ENCODE measurements around the gene WNT10A.

Gene WNT10A

GRCh38 chr2:218896501-218897393 lies 16.1 kb downstream of the WNT10A start:
- in situ Hi-C loops (cut with HindIII; ENCODE audit: low sequenced_read_pairs), result no loop called here
- no peak for DNase-seq (ENCODE audit: low read depth, low spot score)
- TF ChIP-seq CTCF (IDR thresholded peaks at IDR 0.05; ENCODE audit: low read depth, low read length), result no peak
- no peak overlapping the region for H3K4me3 ChIP-seq (ENCODE audit: low read depth, low read length)

GRCh38 chr2:218897394-218898108 lies 16.9 kb downstream of the WNT10A start:
- DNase-seq (ENCODE audit: low read depth, low spot score), result no peak
- TF ChIP-seq CTCF (IDR thresholded peaks at IDR 0.05; ENCODE audit: low read depth, low read length), result no peak
- H3K4me3 ChIP-seq (ENCODE audit: low read depth, low read length), result no peak overlapping the region
- in situ Hi-C loops (cut with HindIII; ENCODE audit: low sequenced_read_pairs), result no loop called here

- in situ Hi-C loops (cut with HindIII; ENCODE audit: low sequenced_read_pairs), result no loop called here
- peak; percentile 12 for DNase-seq (ENCODE audit: low read depth, low spot score)
- H3K4me3 ChIP-seq (ENCODE audit: low read depth, low read length), result no peak overlapping the region
- TF ChIP-seq CTCF (IDR thresholded peaks at IDR 0.05; ENCODE audit: low read depth, low read length), result peak; percentile 94
Observed at GRCh38 chr2:218898109-218898878, 17.6 kb downstream of the WNT10A start.

DNA sequence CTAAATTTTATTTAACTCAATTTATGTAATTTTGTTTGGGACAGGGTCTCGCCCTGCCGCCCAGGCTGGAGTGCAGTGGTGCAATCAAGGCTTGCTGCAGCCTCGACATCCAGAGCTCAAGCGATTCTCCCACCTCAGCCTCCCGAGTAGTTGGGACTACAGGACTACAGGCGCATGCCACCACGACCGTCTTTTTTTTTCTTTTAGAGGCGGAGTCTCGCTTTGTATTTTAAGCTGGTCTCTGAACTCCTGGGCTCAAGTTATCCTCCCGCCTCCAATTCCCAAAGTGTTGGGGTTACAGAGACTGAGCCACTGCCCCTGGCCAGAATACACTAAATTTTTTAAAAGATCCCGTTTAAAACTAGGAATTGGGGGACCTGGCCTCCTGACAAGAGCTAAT lies 18.5 kb downstream of the WNT10A start:
- no peak for TF ChIP-seq CTCF (IDR thresholded peaks at IDR 0.05; ENCODE audit: low read depth, low read length)
- DNase-seq (ENCODE audit: low read depth, low spot score), result no peak
- in situ Hi-C loops (cut with HindIII; ENCODE audit: low sequenced_read_pairs), result no loop called here
- no peak overlapping the region for H3K4me3 ChIP-seq (ENCODE audit: low read depth, low read length)

DNA sequence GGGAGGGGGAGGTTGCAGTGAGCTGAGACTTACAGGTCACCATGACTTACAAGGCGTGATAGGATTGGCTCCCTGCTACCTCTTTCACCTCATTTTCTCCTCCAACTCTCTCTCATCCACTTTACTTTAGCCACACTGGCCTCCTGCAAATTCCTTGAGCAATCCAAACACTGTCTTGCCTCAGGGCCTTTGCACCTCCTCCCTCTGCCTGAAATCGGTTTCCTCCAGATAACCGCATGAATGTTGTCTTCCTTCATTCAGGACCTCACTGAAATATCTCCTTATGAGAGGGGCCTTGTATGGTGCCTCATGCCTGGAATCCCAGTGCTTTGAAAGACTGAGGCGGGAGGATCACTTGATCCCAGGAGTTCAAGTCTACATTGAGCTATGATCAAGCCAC lies 21.8 kb downstream of the WNT10A start:
- in situ Hi-C loops (cut with HindIII; ENCODE audit: low sequenced_read_pairs), result no loop called here
- H3K4me3 ChIP-seq (ENCODE audit: low read depth, low read length), result no peak overlapping the region
- TF ChIP-seq CTCF (IDR thresholded peaks at IDR 0.05; ENCODE audit: low read depth, low read length), result no peak
- no peak for DNase-seq (ENCODE audit: low read depth, low spot score)

- no peak for TF ChIP-seq CTCF (IDR thresholded peaks at IDR 0.05; ENCODE audit: low read depth, low read length)
- in situ Hi-C loops (cut with HindIII; ENCODE audit: low sequenced_read_pairs), result no loop called here
- no peak for DNase-seq (ENCODE audit: low read depth, low spot score)
- no peak overlapping the region for H3K4me3 ChIP-seq (ENCODE audit: low read depth, low read length)
Observed at GRCh38 chr2:218904176-218904575, 23.5 kb downstream of the WNT10A start.
